ENCODE data around the gene TANGO6.

The TANGO6 gene

DNA sequence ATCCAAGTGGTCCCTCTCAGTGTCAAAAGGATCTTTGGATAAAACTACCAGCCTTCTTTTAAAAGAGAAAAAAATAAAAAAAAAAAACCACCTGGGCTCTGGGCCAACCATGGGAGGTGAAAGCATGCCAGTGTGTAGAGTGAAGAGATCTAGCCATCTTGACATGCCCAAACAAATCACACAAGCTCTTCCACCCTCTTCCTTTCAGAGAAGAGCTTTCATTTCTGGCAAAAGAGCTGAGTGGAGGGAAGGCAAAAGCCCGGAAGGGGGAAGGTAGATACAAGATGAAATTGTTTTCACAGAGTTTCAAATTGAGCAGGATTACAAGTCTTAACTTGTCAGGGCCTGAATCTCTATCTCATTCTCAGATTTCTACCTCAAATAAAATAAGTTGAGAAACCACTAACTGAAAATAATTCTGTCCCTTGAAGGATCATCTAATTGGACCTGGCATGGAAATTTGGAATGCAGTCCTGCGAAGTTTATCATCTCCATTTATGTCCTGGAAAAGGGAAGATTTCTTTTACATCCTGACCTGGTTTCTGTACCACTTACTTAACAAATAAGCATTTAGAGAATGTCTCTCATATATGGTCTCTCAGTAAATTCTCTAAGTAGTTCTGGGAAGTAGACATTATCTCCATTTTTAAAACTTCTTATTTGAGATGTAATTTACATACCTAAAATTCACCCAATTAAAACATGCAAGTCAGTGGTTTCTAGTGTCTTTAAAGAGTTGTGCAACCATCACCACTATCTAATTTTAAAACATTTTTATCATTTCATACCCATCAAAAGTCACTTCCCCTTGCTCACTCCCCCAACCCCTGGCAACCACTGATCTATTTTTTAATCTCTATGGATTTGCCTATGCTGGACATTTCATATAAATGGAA lies 93.7 kb downstream of the TANGO6 start:
- no peak for TF ChIP-seq Cebpa-rat (IDR thresholded peaks at IDR 0.05)

DNA sequence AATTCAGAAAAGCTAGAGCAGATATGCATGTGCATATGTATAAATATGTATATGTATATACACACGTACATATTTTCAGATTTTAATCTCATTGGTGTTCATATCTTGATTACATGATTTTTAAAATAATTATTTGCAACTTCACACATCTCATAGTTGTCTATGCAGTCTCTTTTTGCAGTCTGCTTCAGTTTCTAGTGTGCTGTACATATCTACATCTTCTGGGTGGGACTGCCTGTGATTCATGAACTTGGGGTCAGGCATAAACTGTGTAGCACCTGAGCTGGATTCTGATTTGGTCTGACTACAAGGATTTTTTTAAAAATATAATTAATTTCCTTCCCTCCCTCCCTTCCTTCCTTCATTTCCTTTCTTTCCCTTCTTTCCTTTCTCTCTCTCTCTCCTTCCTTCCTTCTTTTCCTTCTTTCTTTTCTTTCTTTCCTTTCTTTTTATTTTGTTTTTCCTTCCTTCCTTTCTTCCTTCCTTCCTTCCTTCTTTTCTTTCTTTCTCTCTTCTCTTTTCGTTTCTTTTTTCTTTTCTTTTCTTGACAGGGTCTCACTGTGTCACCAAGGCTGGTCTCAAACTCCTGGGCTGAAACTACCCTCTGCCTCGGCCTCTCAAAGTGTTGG lies 96.5 kb downstream of the TANGO6 start:
- peaks cover 8 to 24% (median 16%) of the 10 kb centered on the region in 11 experiments for H3K36me3 ChIP-seq
- no peak overlapping the region for H3K4me3 ChIP-seq
- H3K27ac ChIP-seq: no peak overlapping the region
- H3K4me2 ChIP-seq: no peak overlapping the region
- H4K20me1 ChIP-seq: no peaks in the 10 kb centered on the region
- peaks cover 0 to 49% (median 18%) of the 10 kb centered on the region in 10 experiments; a peak in 14 of 20 replicates for H3K4me1 ChIP-seq
- no peaks in the 10 kb centered on the region for H3K27me3 ChIP-seq
- no peak for TF ChIP-seq Cebpa-rat (IDR thresholded peaks at IDR 0.05)
- H3K9ac ChIP-seq: no peak overlapping the region
- peaks cover 14 to 26% (median 17%) of the 10 kb centered on the region in 11 experiments for H3K9me3 ChIP-seq (replicated peaks in 1 of 11)

More for the DNA sequence above, 93.7 kb downstream of the TANGO6 start:
- Histone ChIP-seq H3K9ac (no peak overlapping the region), H3K9me3 (replicated peaks in 1 of 11) (peaks cover 0 to 10% (median 0%) of the 10 kb centered on the region in 11 experiments; a peak in 5 of 22 replicates), H3K4me3 (no peak overlapping the region), H4K20me1 (no peaks in the 10 kb centered on the region), H3K36me3 (peaks cover 5 to 24% (median 19%) of the 10 kb centered on the region in 11 experiments; a peak in 17 of 22 replicates), H3K4me2 (peak overlapping the region in 6 of 11 experiments; percentile 25 to 53 (median 42); a peak in 10 of 22 replicates), H3K27me3 (no peaks in the 10 kb centered on the region), H3K4me1 (peaks cover 0 to 53% (median 18%) of the 10 kb centered on the region in 10 experiments; a peak in 14 of 20 replicates), H3K27ac (peak overlapping the region in 6 of 11 experiments; percentile 12 to 41 (median 25); a peak in 8 of 22 replicates)

DNA sequence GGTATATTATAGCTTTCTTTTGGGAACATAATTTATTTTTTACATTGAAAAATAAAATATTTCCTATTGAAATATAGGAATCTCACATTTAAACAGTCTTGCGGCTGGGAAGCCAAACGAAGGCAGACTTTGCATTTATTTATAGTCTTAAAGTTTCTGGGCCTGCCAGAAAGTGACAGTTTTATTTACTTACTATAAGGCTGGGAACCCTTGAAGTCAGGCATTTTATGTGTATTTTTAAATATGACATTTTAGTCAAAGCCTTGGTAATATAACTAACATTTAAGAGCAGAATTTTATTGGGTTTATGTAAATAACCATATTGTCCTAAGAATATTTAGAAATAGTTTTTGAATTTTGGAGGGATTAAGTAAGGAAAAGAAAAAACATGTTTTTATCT lies 97.5 kb downstream of the TANGO6 start:
- Histone ChIP-seq H3K9ac (no peak overlapping the region), H3K9me3 (replicated peaks in 1 of 11) (peaks cover 24 to 36% (median 27%) of the 10 kb centered on the region in 11 experiments), H4K20me1 (no peaks in the 10 kb centered on the region), H3K36me3 (peaks cover 11 to 29% (median 21%) of the 10 kb centered on the region in 11 experiments), H3K4me1 (peaks cover 0 to 42% (median 18%) of the 10 kb centered on the region in 10 experiments; a peak in 14 of 20 replicates), H3K4me2 (no peak overlapping the region), H3K4me3 (no peak overlapping the region), H3K27ac (no peak overlapping the region), H3K27me3 (no peaks in the 10 kb centered on the region)
- no peak for TF ChIP-seq Cebpa-rat (IDR thresholded peaks at IDR 0.05)

- H3K9me3 ChIP-seq (replicated peaks in 1 of 11): peaks cover 23 to 37% (median 31%) of the 10 kb centered on the region in 11 experiments
- no peaks in the 10 kb centered on the region for H3K27me3 ChIP-seq
- no peak for TF ChIP-seq Cebpa-rat (IDR thresholded peaks at IDR 0.05)
- peaks cover 0 to 16% (median 1%) of the 10 kb centered on the region in 10 experiments; a peak in 6 of 20 replicates for H3K4me1 ChIP-seq
- H3K27ac ChIP-seq: no peak overlapping the region
- no peak overlapping the region for H3K9ac ChIP-seq
- peaks cover 11 to 28% (median 21%) of the 10 kb centered on the region in 11 experiments for H3K36me3 ChIP-seq
- no peaks in the 10 kb centered on the region for H4K20me1 ChIP-seq
- H3K4me2 ChIP-seq: no peak overlapping the region
- no peak overlapping the region for H3K4me3 ChIP-seq
These were observed 100.6 kb downstream of the TANGO6 start for GRCh38 chr16:68943961-68944360.

- Histone ChIP-seq H3K9ac (no peak overlapping the region), H3K4me2 (no peak overlapping the region), H3K27me3 (no peaks in the 10 kb centered on the region), H3K4me1 (no peaks in the 10 kb centered on the region), H3K36me3 (peaks cover 11 to 28% (median 19%) of the 10 kb centered on the region in 11 experiments), H3K9me3 (replicated peaks in 1 of 11) (peaks cover 21 to 35% (median 31%) of the 10 kb centered on the region in 11 experiments), H3K4me3 (no peak overlapping the region), H3K27ac (no peak overlapping the region), H4K20me1 (no peaks in the 10 kb centered on the region)
- TF ChIP-seq Cebpa-rat (IDR thresholded peaks at IDR 0.05): no peak
These were observed 105.0 kb downstream of the TANGO6 start for GRCh38 chr16:68948230-68948910.

DNA sequence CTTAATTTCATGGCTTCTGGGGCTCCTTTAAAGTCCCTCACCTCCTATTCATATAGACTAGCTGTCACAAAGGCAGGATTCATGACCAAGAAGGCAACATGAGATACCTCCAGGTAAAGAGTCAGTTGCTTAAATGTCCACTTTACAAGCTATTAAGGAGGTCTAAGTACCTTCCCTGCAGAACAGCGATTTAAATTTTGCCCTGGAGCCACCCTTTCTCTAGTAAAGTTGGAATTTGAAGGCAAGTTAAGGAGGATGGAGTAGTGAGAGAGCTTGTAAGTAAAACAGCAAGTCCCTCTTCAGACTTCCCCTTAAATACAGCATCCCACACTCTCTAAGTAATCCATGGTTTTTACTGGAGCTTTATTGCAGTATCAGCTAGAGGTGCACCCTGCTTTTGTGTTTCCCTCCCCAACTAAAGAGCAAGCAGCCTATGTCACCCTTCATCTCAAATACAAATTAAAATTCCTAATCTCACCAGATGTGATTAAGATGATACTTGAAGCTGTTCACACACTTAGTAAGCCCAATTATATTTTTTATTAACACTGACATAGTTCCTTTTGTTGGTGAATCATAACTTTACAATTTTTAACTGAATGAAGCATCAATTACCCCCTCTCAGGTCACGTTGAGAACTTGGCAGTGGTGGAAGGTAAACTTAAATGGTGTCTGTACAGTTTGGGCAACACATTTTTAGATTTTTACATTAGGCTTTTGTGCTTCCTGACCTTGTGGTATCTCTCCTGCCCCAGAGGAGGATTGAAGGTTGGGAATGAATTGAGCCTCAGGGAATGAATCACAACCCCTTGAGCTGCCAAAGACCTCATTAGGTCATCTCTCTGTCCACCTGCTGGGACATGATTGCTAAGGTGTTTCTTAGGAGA lies 108.9 kb downstream of the TANGO6 start:
- no peak overlapping the region for H3K27ac ChIP-seq
- H3K27me3 ChIP-seq: no peaks in the 10 kb centered on the region
- no peak overlapping the region for H3K4me3 ChIP-seq
- H3K9me3 ChIP-seq (replicated peaks in 1 of 11): no peaks in the 10 kb centered on the region
- H4K20me1 ChIP-seq: no peaks in the 10 kb centered on the region
- TF ChIP-seq Cebpa-rat (IDR thresholded peaks at IDR 0.05): no peak
- H3K36me3 ChIP-seq: no peaks in the 10 kb centered on the region; a peak in 1 of 22 replicates
- no peaks in the 10 kb centered on the region for H3K4me1 ChIP-seq
- no peak overlapping the region for H3K4me2 ChIP-seq
- no peak overlapping the region for H3K9ac ChIP-seq

GRCh38 chr16:68954911-68955635 lies 111.7 kb downstream of the TANGO6 start:
- peaks cover 0 to 23% (median 6%) of the 10 kb centered on the region in 10 experiments; a peak in 14 of 20 replicates for H3K4me1 ChIP-seq
- H3K9ac ChIP-seq: no peak overlapping the region
- no peaks in the 10 kb centered on the region for H3K27me3 ChIP-seq
- H3K36me3 ChIP-seq: no peaks in the 10 kb centered on the region; a peak in 1 of 22 replicates
- H3K4me3 ChIP-seq: no peak overlapping the region
- H3K4me2 ChIP-seq: no peak overlapping the region
- H3K27ac ChIP-seq: no peak overlapping the region
- H4K20me1 ChIP-seq: no peaks in the 10 kb centered on the region
- no peak for TF ChIP-seq Cebpa-rat (IDR thresholded peaks at IDR 0.05)
- H3K9me3 ChIP-seq (replicated peaks in 1 of 11): no peaks in the 10 kb centered on the region
